ENCODE data around the gene RNF222.
"Not testable (repeated sequence)": the region's sequence is repeated elsewhere in the genome, so short reads cannot be mapped to it uniquely, and the experiment has no call there.

RNF222 gene

GRCh38 chr17:8410883-8411238, 13.2 kb upstream of the RNF222 start:
- FAIRE-seq, result no peak

- FAIRE-seq, result peak; percentile 96
Measured at GRCh38 chr17:8409966-8410882, 12.6 kb upstream of the RNF222 start.

GRCh38 chr17:8408371-8408770, 10.7 kb upstream of the RNF222 start:
- no peak for FAIRE-seq

- FAIRE-seq, result no peak
Measured at GRCh38 chr17:8406174-8406573, 8.5 kb upstream of the RNF222 start.

GRCh38 chr17:8405499-8406016, 7.9 kb upstream of the RNF222 start:
- no peak for FAIRE-seq

DNA sequence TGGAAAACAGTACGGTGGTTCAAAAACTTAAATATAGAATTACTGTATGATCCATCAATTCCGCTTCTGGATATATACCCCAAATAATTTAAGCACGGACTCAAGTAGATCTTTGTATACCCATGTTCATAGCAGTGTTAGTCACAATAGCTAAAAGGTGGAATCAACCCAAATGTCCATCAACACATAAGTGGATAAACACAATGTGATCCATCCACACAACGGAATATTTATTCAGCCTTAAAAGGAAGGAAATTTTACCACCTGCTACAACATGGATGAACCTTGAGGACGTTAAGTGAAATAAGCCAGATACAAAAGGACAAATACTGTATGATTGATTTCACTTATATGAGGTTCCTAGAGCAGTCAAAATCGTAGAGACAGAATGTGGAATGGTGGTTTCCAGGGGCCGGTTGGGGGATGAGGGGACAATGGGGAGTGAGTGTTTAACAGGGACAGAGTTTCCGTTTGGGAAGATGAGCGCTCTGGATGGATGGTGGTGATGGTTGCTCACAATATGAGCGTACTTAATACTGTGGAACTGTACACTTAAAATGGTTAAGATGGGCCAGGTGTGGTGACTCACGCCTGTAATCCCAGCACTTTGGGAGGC, 5.4 kb upstream of the RNF222 start:
- no peak for FAIRE-seq

DNA sequence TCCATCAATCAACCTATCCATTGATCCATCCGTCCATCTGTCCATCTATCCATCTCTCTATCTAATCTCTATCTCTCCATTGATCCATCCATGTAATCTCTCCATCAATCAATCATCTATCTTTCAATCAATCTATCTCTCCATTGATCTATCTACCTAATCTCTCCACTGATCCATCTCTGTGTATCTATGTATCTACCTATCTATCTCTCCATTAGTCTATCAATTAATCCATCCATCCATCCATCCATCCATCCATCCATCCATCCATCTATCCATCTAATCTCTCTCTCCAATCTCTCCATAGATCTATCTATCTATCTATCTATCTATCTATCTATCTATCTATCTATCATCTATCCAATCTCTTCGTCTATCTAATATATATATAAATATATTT, 3.5 kb upstream of the RNF222 start:
- no peak for FAIRE-seq

- FAIRE-seq, result no peak
Measured at GRCh38 chr17:8398980-8399379, 1.4 kb upstream of the RNF222 start.

DNA sequence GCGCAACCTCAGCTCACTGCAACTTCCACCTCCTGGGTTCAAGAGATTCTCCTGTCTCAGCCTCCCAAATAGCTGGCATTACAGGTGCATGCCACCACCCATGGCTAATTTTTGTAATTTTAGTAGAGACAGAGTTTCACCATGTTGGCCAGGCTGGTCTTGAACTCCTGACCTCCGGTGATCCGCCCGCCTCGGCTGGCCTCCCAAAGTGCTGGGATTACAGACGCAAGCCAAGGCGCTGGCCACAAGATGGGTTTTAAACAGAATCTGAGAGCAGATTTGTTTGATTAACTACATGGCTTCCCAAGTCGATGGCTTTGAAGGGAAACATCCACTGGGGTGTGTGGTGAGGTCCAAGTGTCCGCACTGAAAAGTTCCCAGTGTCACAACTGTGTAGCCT, 3.1 kb downstream of the RNF222 start:
- FAIRE-seq, result not testable (repeated sequence)

GRCh38 chr17:8393470-8394231, 4.0 kb downstream of the RNF222 start:
- FAIRE-seq, result no peak

GRCh38 chr17:8392674-8393469, 4.8 kb downstream of the RNF222 start:
- no peak for FAIRE-seq

- FAIRE-seq, result no peak
Measured at GRCh38 chr17:8392274-8392673, 5.4 kb downstream of the RNF222 start.

- no peak for FAIRE-seq
Measured at GRCh38 chr17:8391711-8392110, 5.9 kb downstream of the RNF222 start.

- no peak for FAIRE-seq
Measured at GRCh38 chr17:8387914-8388651, 9.5 kb downstream of the RNF222 start.

DNA sequence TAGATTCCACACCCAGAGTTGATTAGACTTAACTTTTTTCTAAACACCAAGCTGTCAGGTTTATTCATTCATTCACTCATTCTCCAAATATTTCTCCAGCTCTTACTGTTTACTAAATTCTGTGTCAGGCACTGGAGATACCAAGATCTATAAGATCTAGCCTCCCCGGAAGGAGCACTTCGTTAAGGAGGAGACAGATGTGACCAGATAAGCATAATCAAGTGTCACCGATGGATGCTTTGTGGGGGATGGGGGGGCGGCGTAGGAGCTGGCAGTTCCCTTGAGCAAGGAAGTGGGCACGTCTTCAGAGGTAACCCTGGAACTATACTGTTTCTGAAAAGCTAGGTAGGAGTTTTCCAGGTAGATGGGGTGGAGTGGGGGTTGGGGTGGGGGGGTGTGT, 10.8 kb downstream of the RNF222 start:
- FAIRE-seq, result no peak

DNA sequence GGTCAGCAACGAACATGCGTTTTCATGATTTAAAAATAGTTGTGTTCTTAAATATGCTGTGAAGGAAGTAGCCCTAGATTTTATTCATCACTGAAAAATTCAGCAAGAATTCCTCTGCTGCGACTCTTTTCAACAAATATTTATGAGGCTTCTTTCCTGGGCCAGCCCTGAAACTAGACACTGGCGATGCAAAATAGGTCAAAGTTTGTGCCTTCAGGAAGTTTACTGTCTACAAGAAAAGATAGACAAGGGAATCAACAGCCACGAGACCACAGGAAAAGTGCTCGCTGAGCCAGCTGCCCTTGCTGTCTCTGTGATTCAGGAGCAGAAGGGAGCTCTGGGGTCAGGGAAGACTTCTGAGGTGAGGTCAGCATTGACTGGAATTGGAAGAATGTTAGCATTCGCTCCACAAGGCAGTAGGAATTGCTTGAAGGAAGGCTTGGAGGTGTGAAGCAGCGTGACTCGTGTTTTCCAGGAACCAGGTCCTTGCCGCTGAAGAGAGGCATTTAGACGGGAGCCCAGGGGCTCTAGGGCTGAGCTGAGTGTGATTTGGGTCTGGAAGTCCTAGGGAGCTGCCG, 12.7 kb downstream of the RNF222 start:
- FAIRE-seq, result no peak

- peak; percentile 92 for FAIRE-seq
Measured at GRCh38 chr17:8383143-8383822, 14.3 kb downstream of the RNF222 start, which contains the start of gene RPL26. Gene RPL26, minus strand, starts transcription at chr17:8383193. Its CDS starts 883 bp downstream, at chr17:8382310.

- FAIRE-seq, result no peak
Measured at GRCh38 chr17:8382880-8383142, 14.8 kb downstream of the RNF222 start.

- no peak for FAIRE-seq
Measured at GRCh38 chr17:8382052-8382879, 15.4 kb downstream of the RNF222 start.

DNA sequence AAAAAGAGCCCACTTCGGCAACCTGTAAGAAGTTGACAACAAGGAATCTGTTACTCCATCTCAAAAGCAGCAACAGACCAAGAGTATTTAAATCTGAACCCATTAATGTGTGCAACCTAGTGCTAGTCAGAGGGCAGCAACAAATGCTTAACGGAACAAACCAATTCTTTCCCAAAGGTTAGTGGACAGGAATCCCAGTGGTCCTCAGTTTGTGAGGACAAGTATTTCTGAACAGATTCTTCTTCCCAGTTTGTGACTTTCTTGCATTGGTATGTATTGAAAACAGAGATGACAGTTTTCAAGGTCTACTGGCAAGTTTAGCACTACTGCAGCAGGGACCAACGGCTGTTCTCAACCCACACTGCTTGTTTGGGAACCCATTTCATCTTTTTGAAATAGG, 17.6 kb downstream of the RNF222 start:
- no peak for FAIRE-seq
